Activated naive CD4-positive, alpha-beta T cell treated with anti-CD3 and anti-CD28 coated beads, Interleukin-2, amount 10 ng/mL, durations not matched to agents 7 days and 5 days (primary cell): Measurements from ENCODE around the gene BCO1.
"Not testable (repeated sequence)": the region's sequence is repeated elsewhere in the genome, so short reads cannot be mapped to it uniquely, and the experiment has no call there.

ENCODE experiments used
- CTCF ChIA-PET: fragments of 350-600 bp; sonication (Branson Sonifier 250); formaldehyde crosslinking; loops from one replicate; lab custom pipeline; 2021; ENCODE audit warnings: antibody characterized with exemption; lab: Charles Lee
- DNase-seq: peaks from one replicate; pipeline ENCODE4 v3.0.0-alpha.2; 2020
- H3K27ac Mint-ChIP-seq: one replicate; pipeline ENCODE4 v1.8.0; 2021; ENCODE audit warnings: mild to moderate bottlenecking, moderate library complexity, mixed read lengths
- H3K27me3 Mint-ChIP-seq: one replicate; pipeline ENCODE4 v1.8.0; 2021; ENCODE audit warnings: mild to moderate bottlenecking, mixed read lengths
- H3K36me3 Mint-ChIP-seq: one replicate; pipeline ENCODE4 v1.8.0; 2021; ENCODE audit warnings: mixed read lengths
- H3K4me1 Mint-ChIP-seq: one replicate; pipeline ENCODE4 v1.8.0; 2021; ENCODE audit warnings: mixed read lengths
- H3K4me3 Mint-ChIP-seq: one replicate; pipeline ENCODE4 v1.8.0; 2021; ENCODE audit warnings: mild to moderate bottlenecking, moderate library complexity, mixed read lengths
- H3K9me3 Mint-ChIP-seq: one replicate; pipeline ENCODE4 v1.8.0; 2021; ENCODE audit warnings: mixed read lengths

The BCO1 gene

DNA sequence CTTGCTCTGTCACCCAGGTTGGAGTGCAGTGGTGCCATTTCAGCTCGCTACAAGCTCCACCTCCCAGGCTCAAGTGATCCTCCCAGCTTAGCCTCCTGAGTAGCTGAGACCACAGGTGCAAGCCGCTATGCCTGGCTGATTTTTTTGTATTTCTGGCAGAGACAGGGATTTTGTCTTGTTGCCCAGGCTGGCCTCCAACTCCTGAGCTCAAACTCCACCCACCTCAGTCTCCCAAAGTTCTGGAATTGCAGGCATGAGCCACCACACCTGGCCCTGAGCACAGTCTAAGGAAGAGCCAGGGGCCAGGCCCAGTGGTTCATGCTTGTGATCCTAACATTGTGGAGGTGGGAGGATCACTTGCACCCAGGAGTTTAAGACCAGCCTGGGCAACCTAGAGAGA is 21.8 kb upstream of the BCO1 start:
- no peak for DNase-seq
- no peaks in the 10 kb centered on the region for H3K4me1 Mint-ChIP-seq
- H3K4me3 Mint-ChIP-seq = no peak overlapping the region
- no peak overlapping the region for H3K27ac Mint-ChIP-seq
- no peaks in the 10 kb centered on the region for H3K9me3 Mint-ChIP-seq
- H3K36me3 Mint-ChIP-seq = no peaks in the 10 kb centered on the region
- H3K27me3 Mint-ChIP-seq = peaks cover 23% of the 10 kb centered on the region
- CTCF ChIA-PET = interaction anchor here (0.6 to 1.0 kb wide), 2 partner anchors 12 to 32 kb away, joined by 3 to 6 read pairs; no protein-coding TSS in a partner anchor

- peaks cover 21% of the 10 kb centered on the region for H3K27me3 Mint-ChIP-seq
- no peaks in the 10 kb centered on the region for H3K9me3 Mint-ChIP-seq
- no peaks in the 10 kb centered on the region for H3K4me1 Mint-ChIP-seq
- H3K4me3 Mint-ChIP-seq = no peak overlapping the region
- H3K27ac Mint-ChIP-seq = no peak overlapping the region
- DNase-seq = no peak
- H3K36me3 Mint-ChIP-seq = no peaks in the 10 kb centered on the region
- CTCF ChIA-PET = no interaction called here
Measured at GRCh38 chr16:81219151-81219550, 19.3 kb upstream of the BCO1 start.

- Mint-ChIP-seq H3K36me3 (no peaks in the 10 kb centered on the region), H3K9me3 (no peaks in the 10 kb centered on the region), H3K4me3 (no peak overlapping the region), H3K27me3 (peaks cover 20% of the 10 kb centered on the region), H3K4me1 (no peaks in the 10 kb centered on the region), H3K27ac (no peak overlapping the region)
- no peak for DNase-seq
- CTCF ChIA-PET = no interaction called here
Measured at GRCh38 chr16:81220349-81220748, 18.1 kb upstream of the BCO1 start.

DNA sequence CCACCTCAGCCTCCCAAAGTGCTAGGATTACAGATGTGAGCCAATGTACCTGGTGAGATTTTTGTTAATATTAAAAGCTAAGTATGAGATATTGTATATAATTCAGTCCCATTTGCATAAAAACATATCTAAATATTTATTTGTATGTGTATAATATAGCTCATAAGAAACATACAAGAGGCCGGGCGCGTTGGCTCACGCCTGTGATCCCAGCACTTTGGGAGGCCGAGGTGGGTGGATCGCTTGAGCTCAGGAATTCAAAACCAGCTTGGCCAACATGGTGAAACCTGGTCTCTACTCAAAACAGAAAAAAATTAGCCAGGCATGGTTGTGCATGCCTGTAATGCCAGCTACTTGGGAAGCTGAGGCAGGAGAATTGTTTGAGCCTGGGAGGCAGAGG is 16.8 kb upstream of the BCO1 start:
- no peaks in the 10 kb centered on the region for H3K36me3 Mint-ChIP-seq
- CTCF ChIA-PET = no interaction called here

GRCh38 chr16:81224824-81225223 is 13.7 kb upstream of the BCO1 start:
- no peaks in the 10 kb centered on the region for H3K36me3 Mint-ChIP-seq
- peaks cover 24% of the 10 kb centered on the region for H3K27me3 Mint-ChIP-seq
- CTCF ChIA-PET = no interaction called here
- no peak overlapping the region for H3K27ac Mint-ChIP-seq
- H3K4me1 Mint-ChIP-seq = no peaks in the 10 kb centered on the region
- no peaks in the 10 kb centered on the region for H3K9me3 Mint-ChIP-seq
- no peak for DNase-seq
- no peak overlapping the region for H3K4me3 Mint-ChIP-seq

More for the DNA sequence above, 16.8 kb upstream of the BCO1 start:
- H3K9me3 Mint-ChIP-seq = no peaks in the 10 kb centered on the region
- DNase-seq = no peak
- no peak overlapping the region for H3K4me3 Mint-ChIP-seq
- H3K27ac Mint-ChIP-seq = no peak overlapping the region
- H3K27me3 Mint-ChIP-seq = peaks cover 15% of the 10 kb centered on the region
- no peaks in the 10 kb centered on the region for H3K4me1 Mint-ChIP-seq

DNA sequence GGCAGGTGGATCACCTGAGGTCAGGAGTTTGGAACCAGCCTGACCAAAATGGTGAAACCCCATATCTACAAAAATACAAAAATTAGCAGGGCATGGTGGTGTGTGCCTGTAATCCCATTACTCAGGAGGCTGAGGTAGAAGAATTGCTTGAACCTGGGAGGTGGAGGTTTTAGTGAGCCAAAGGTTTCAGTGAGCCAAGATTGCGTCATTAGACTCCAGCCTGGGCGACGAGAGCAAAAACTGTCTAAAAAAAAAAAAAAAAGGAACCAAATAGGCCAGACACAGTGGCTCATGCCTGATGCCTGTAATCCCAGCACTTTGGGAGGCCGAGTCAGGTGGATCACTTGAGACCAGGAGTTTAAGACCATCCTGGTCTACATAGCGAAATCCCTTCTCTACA is 12.8 kb upstream of the BCO1 start:
- H3K4me3 Mint-ChIP-seq = not testable (repeated sequence)
- H3K27me3 Mint-ChIP-seq = peaks cover 24% of the 10 kb centered on the region

GRCh38 chr16:81227785-81228184 is 10.7 kb upstream of the BCO1 start:
- Mint-ChIP-seq H3K4me1 (no peaks in the 10 kb centered on the region), H3K27ac (no peak overlapping the region), H3K4me3 (no peak overlapping the region), H3K36me3 (no peaks in the 10 kb centered on the region), H3K9me3 (no peaks in the 10 kb centered on the region), H3K27me3 (peaks cover 24% of the 10 kb centered on the region)
- DNase-seq = no peak
- CTCF ChIA-PET = no interaction called here

More for the DNA sequence above, 12.8 kb upstream of the BCO1 start:
- H3K27ac Mint-ChIP-seq, H3K9me3 Mint-ChIP-seq, H3K4me1 Mint-ChIP-seq, DNase-seq, CTCF ChIA-PET, H3K36me3 Mint-ChIP-seq: not testable (repeated sequence)

DNA sequence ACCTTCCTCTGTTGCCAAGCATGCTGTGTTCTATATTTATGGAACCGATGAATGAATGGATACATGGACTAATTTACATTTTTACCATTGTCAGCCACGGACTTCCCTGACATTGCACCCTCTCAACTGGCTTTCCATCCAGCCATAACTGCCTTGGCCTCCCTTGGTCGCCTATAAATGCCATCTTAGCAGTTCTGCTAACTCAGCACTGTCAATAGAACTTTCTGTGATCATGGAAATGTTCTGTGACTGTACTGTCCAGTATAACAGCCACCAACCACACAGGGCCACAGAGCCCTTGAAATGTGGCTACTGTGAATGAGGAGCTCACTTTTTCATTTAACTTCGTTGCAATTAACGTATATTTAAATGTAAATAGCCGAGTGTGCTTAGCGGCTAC is 8.7 kb upstream of the BCO1 start:
- Mint-ChIP-seq H3K4me3 (no peak overlapping the region), H3K9me3 (no peaks in the 10 kb centered on the region), H3K27me3 (peaks cover 16% of the 10 kb centered on the region), H3K36me3 (no peaks in the 10 kb centered on the region), H3K4me1 (no peaks in the 10 kb centered on the region), H3K27ac (no peak overlapping the region)
- CTCF ChIA-PET = interaction anchor here (1.2 kb wide), 1 partner anchor 25 kb away, joined by 3 read pairs; no protein-coding TSS in a partner anchor
- no peak for DNase-seq

DNA sequence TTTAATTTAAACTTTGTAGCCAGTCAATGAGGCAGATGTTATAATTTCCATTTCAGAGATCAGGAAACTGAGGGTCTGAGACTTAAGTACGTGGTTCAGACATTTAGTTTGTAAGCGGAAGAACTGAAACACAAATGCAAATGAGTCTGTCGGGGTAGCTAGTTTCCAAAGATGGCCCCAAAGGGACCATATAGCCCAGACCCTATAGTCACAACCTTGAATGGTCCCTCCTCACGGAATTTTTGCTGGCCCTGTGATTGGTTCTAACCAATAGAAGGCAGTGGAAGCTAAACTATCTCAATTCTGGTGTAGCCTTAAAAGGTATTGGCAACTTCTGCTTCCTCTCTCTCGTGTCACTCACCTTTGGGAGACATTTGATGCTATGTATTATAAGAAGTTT is 7.5 kb upstream of the BCO1 start:
- no peak overlapping the region for H3K27ac Mint-ChIP-seq
- CTCF ChIA-PET = interaction anchor here (1.2 kb wide), 1 partner anchor 26 kb away, joined by 3 read pairs; no protein-coding TSS in a partner anchor
- no peak overlapping the region for H3K4me3 Mint-ChIP-seq
- no peaks in the 10 kb centered on the region for H3K4me1 Mint-ChIP-seq
- H3K27me3 Mint-ChIP-seq = peaks cover 16% of the 10 kb centered on the region
- no peaks in the 10 kb centered on the region for H3K9me3 Mint-ChIP-seq
- no peak for DNase-seq
- no peaks in the 10 kb centered on the region for H3K36me3 Mint-ChIP-seq

DNA sequence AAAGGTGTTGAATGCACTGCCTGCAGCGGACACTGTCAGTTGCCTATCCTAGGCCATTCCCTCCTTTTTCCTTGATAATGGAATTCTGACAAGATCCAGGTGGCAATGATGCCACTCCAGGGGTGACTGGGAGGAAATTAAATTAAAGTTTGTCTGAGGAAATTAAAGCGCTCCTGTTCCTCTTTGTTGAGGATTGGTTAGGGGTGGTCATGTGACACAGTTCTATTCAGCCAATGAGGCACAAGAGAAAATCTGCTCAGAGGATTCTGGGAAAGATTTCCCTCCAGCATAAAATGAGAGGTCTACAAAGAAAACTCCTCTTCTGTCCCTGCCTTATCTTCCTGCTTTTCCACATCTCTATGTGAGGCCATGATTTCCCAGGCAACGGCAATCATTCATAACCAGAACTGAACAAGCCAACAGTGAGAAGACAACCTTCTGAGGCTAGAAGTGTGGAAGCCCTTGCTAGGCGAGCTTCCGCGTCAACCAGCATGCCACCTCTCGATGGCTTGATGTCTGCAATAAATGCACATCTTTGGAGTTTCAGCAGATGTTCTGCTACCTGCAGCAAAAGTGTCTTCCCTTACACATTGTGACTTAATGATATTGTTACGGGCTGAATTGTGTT is 5.6 kb upstream of the BCO1 start:
- H3K27ac Mint-ChIP-seq = no peak overlapping the region
- no peaks in the 10 kb centered on the region for H3K9me3 Mint-ChIP-seq
- no peak for DNase-seq
- H3K27me3 Mint-ChIP-seq = peaks cover 16% of the 10 kb centered on the region
- no peak overlapping the region for H3K4me3 Mint-ChIP-seq
- H3K36me3 Mint-ChIP-seq = no peaks in the 10 kb centered on the region
- CTCF ChIA-PET = no interaction called here
- H3K4me1 Mint-ChIP-seq = no peaks in the 10 kb centered on the region

- no peaks in the 10 kb centered on the region for H3K4me1 Mint-ChIP-seq
- CTCF ChIA-PET = no interaction called here
- peaks cover 13% of the 10 kb centered on the region for H3K27me3 Mint-ChIP-seq
- H3K4me3 Mint-ChIP-seq = no peak overlapping the region
- no peaks in the 10 kb centered on the region for H3K36me3 Mint-ChIP-seq
- DNase-seq = no peak
- no peak overlapping the region for H3K27ac Mint-ChIP-seq
- no peaks in the 10 kb centered on the region for H3K9me3 Mint-ChIP-seq
Measured at GRCh38 chr16:81237282-81237681, 1.2 kb upstream of the BCO1 start.

- H3K4me1 Mint-ChIP-seq = no peaks in the 10 kb centered on the region
- H3K27me3 Mint-ChIP-seq = peaks cover 12% of the 10 kb centered on the region
- no peak for DNase-seq
- no peaks in the 10 kb centered on the region for H3K9me3 Mint-ChIP-seq
- H3K4me3 Mint-ChIP-seq = no peak overlapping the region
- H3K36me3 Mint-ChIP-seq = no peaks in the 10 kb centered on the region
- H3K27ac Mint-ChIP-seq = no peak overlapping the region
- CTCF ChIA-PET = interaction anchor here (0.7 kb wide), 1 partner anchor 57 kb away, joined by 7 read pairs; no protein-coding TSS in a partner anchor
Measured at GRCh38 chr16:81237942-81238295, 570 bp upstream of the BCO1 start.

- peaks cover 10% of the 10 kb centered on the region for H3K27me3 Mint-ChIP-seq
- no peak overlapping the region for H3K4me3 Mint-ChIP-seq
- H3K9me3 Mint-ChIP-seq = no peaks in the 10 kb centered on the region
- no peaks in the 10 kb centered on the region for H3K4me1 Mint-ChIP-seq
- no peak overlapping the region for H3K27ac Mint-ChIP-seq
- H3K36me3 Mint-ChIP-seq = no peaks in the 10 kb centered on the region
- no peak for DNase-seq
- CTCF ChIA-PET = no interaction called here
Measured at GRCh38 chr16:81239367-81240121, 1.1 kb downstream of the BCO1 start.

DNA sequence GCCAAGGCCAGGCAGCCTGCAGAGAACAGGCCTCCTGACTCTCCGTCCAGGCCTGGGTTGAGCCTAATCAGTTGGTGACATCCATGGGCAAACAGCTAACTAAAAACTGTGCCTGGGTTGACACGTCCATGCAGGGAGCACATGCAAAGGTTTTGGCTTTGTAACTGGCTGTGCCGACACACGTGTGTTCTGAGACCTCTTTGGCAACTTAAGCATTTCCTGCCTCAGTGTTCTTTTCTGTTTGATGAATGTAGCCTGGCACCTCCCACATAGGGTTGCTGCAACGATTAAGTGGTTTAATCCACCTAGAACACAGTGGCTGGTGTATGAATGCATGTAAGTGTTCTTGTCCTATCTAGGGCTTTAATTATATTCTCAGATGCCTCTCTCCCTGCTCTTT is 3.2 kb downstream of the BCO1 start:
- no peak for DNase-seq
- no peaks in the 10 kb centered on the region for H3K36me3 Mint-ChIP-seq
- H3K27me3 Mint-ChIP-seq = peaks cover 10% of the 10 kb centered on the region
- no peak overlapping the region for H3K4me3 Mint-ChIP-seq
- CTCF ChIA-PET = no interaction called here
- no peaks in the 10 kb centered on the region for H3K4me1 Mint-ChIP-seq
- no peaks in the 10 kb centered on the region for H3K9me3 Mint-ChIP-seq
- H3K27ac Mint-ChIP-seq = no peak overlapping the region

GRCh38 chr16:81242977-81243618 is 4.6 kb downstream of the BCO1 start:
- CTCF ChIA-PET = no interaction called here
- H3K4me1 Mint-ChIP-seq = no peaks in the 10 kb centered on the region
- H3K36me3 Mint-ChIP-seq = no peaks in the 10 kb centered on the region
- DNase-seq = no peak
- H3K9me3 Mint-ChIP-seq = no peaks in the 10 kb centered on the region
- H3K4me3 Mint-ChIP-seq = no peak overlapping the region
- peaks cover 10% of the 10 kb centered on the region for H3K27me3 Mint-ChIP-seq
- H3K27ac Mint-ChIP-seq = no peak overlapping the region
